HEK293 (cell line): Measurements from ENCODE around the gene RNF39.

ENCODE experiments used
- MYNN ChIP-seq: fragments of 450-650 bp; formaldehyde crosslinking; IDR thresholded peaks from 2 replicates; pipeline ENCODE4 v1.5.1; 2016; ENCODE audit warnings: missing biosample characterization, missing genetic modification characterization, borderline replicate concordance
- RBAK ChIP-seq: fragments of 450-650 bp; formaldehyde crosslinking; IDR thresholded peaks from 2 replicates; pipeline ENCODE4 v1.5.1; 2016; ENCODE audit warnings: missing biosample characterization, missing genetic modification characterization
- ZBTB1 ChIP-seq: fragments of 450-650 bp; formaldehyde crosslinking; IDR thresholded peaks from 2 replicates; pipeline ENCODE4 v1.5.1; 2016; ENCODE audit warnings: missing biosample characterization, missing genetic modification characterization
- ZFP3 ChIP-seq: fragments of 450-650 bp; formaldehyde crosslinking; IDR thresholded peaks from 2 replicates; pipeline ENCODE4 v1.5.1; 2016; ENCODE audit warnings: low read depth, missing biosample characterization, missing genetic modification characterization
- ZNF23 ChIP-seq: fragments of 450-650 bp; formaldehyde crosslinking; IDR thresholded peaks from 2 replicates; pipeline ENCODE4 v1.5.1; 2016; ENCODE audit warnings: missing biosample characterization, missing genetic modification characterization, borderline replicate concordance
- ZNF341 ChIP-seq: fragments of 450-650 bp; formaldehyde crosslinking; IDR thresholded peaks from 2 replicates; pipeline ENCODE4; 2016; ENCODE audit warnings: low read depth, missing biosample characterization, missing genetic modification characterization
- ZNF391 ChIP-seq: fragments of 450-650 bp; formaldehyde crosslinking; IDR thresholded peaks from 2 replicates; pipeline ENCODE4 v1.5.1; 2016; ENCODE audit warnings: low read depth, missing biosample characterization, missing genetic modification characterization, borderline replicate concordance
- ZNF549 ChIP-seq: fragments of 450-650 bp; IDR thresholded peaks from 2 replicates; pipeline ENCODE4 v1.5.1; 2018; ENCODE audit warnings: missing biosample characterization, missing genetic modification characterization, mild to moderate bottlenecking, inconsistent platforms, moderate library complexity
- ZNF555 ChIP-seq: fragments of 450-650 bp; formaldehyde crosslinking; conservative IDR thresholded peaks from 2 replicates; pipeline ENCODE4 v1.5.1; 2017; ENCODE audit warnings: missing biosample characterization, mild to moderate bottlenecking, missing genetic modification characterization, inconsistent platforms
- ZNF654 ChIP-seq: fragments of 450-650 bp; formaldehyde crosslinking; IDR thresholded peaks from 2 replicates; pipeline ENCODE4 v1.5.1; 2016; ENCODE audit warnings: low read depth, missing biosample characterization, missing genetic modification characterization
- TF ChIP-seq, protein P1 (sequence below): fragments of 450-650 bp; formaldehyde crosslinking; IDR thresholded peaks from 2 replicates; pipeline ENCODE4 v1.5.1; 2017; ENCODE audit warnings: missing biosample characterization, missing genetic modification characterization
- TF ChIP-seq, protein P2 (sequence below): fragments of 450-650 bp; formaldehyde crosslinking; IDR thresholded peaks from 2 replicates; pipeline ENCODE4 v1.5.1; 2016; ENCODE audit warnings: missing biosample characterization, missing genetic modification characterization

DNA sequence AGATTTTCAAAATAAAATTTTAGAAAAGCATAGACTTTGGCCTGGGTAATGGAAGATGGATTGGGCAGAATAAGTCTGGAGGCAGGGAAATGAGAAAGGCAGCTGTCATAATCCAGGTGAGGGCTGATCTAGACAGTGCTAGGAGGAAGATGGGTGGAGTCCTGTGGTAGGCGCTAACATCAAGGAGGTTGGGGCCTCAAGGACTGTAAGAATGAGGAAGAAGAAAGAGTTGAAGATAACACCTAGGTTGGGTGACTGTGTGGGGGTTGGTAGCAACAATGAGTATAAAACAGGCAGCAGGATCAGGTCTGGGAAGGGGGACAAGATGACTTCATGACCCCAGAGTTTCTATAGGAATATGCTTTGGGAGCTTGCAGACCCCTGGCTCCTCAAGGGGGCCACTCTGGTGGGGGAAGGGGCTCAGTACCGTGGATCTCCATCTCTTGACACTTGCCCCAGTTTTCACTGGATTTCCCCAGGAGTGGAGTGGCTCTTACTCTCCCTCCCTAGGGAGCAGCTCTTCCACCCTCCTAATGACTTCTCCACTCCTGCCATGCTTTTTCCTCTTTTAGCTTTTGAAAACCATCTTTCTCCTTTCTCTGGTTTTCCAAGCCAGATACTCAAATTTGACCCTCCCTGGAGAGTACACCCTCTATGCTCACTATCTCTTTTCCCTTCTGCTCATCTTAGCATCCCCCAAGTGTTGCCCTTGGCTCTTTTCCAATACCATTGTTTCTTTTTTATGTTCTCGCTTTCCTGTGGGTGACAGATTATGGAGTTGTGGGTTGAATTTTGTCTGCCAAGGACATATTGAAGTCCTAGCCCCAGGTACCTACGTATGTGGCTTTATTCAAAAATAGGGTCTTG lies 22.6 kb upstream of the RNF39 start:
- TF ChIP-seq RBAK (tag by site-specific recombination) (no peak), MYNN (no peak), ZNF341 (tag by site-specific recombination) (peak; percentile 83), ZFP3 (tag by site-specific recombination) (no peak), ZNF23 (tag by site-specific recombination) (no peak), ZNF555 (tag by site-specific recombination) (no peak), ZNF391 (no peak), ZNF654 (no peak), ZNF549 (no peak), ZBTB1 (tag by site-specific recombination) (no peak)
- TF ChIP-seq, protein P1, sequence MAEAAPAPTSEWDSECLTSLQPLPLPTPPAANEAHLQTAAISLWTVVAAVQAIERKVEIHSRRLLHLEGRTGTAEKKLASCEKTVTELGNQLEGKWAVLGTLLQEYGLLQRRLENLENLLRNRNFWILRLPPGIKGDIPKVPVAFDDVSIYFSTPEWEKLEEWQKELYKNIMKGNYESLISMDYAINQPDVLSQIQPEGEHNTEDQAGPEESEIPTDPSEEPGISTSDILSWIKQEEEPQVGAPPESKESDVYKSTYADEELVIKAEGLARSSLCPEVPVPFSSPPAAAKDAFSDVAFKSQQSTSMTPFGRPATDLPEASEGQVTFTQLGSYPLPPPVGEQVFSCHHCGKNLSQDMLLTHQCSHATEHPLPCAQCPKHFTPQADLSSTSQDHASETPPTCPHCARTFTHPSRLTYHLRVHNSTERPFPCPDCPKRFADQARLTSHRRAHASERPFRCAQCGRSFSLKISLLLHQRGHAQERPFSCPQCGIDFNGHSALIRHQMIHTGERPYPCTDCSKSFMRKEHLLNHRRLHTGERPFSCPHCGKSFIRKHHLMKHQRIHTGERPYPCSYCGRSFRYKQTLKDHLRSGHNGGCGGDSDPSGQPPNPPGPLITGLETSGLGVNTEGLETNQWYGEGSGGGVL = no peak
- TF ChIP-seq, protein P2, sequence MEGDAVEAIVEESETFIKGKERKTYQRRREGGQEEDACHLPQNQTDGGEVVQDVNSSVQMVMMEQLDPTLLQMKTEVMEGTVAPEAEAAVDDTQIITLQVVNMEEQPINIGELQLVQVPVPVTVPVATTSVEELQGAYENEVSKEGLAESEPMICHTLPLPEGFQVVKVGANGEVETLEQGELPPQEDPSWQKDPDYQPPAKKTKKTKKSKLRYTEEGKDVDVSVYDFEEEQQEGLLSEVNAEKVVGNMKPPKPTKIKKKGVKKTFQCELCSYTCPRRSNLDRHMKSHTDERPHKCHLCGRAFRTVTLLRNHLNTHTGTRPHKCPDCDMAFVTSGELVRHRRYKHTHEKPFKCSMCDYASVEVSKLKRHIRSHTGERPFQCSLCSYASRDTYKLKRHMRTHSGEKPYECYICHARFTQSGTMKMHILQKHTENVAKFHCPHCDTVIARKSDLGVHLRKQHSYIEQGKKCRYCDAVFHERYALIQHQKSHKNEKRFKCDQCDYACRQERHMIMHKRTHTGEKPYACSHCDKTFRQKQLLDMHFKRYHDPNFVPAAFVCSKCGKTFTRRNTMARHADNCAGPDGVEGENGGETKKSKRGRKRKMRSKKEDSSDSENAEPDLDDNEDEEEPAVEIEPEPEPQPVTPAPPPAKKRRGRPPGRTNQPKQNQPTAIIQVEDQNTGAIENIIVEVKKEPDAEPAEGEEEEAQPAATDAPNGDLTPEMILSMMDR (tag by site-specific recombination) = no peak
